SW480 (cell line): ENCODE data around the gene METTL24.
"Not testable (repeated sequence)": the region's sequence is repeated elsewhere in the genome, so short reads cannot be mapped to it uniquely, and the experiment has no call there.

Source experiments
- DNase-seq: peaks from one replicate; pipeline ENCODE4 v3.0.0-alpha.2; 2016; ENCODE audit warnings: low spot score

METTL24 gene

DNA sequence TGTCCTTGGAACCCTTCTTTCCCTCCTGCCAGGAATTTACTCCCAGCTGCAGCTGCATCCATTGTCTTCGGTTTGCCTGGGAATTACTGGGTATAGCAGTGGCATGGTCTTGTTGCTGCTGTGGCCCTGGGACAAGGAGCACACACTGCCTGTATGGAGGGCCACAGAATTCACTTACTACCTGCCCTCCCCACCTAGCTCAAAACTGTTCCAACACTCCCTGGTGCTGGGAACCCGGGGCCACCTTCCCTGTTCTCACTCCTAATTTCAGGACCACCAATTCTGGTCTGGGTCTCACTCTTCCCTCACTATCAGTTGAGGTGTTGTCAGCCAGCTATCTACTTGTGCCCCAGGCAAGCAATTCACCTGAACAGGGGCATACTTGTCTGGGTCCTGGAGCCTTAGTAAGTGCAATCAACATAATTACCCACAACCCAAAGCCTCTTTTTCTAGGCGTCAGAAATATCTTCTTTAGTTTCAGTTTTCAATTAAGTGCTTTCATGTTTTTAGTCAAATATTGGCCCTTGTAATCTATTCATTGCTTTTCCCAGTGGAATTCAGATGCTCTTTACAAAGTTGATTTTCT is 47.2 kb downstream of the METTL24 start:
- DNase-seq = no peak

GRCh38 chr6:110309432-110309831 is 48.7 kb downstream of the METTL24 start:
- DNase-seq = not testable (repeated sequence)

- no peak for DNase-seq
These were observed 50.8 kb downstream of the METTL24 start for GRCh38 chr6:110307368-110307767.

GRCh38 chr6:110305832-110306231 is 52.3 kb downstream of the METTL24 start:
- DNase-seq = not testable (repeated sequence)

DNA sequence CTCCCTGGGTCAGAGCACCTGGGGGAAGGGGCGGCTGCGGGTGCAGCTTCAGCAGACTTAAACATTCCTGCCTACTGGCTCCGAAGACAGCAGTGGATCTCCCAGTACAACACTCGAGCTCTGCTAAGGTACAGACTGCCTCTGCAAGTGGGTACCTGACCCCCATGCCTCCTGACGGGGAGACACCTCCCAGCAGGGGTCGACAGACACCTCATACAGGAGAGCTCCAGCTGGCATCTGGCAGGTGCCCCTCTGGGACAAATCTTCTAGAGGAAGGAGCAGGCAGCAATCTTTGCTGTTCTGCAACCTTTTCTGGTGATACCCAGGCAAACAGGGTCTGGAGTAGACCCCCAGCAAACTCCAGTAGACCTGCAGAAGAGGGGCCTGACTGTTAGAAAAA is 54.5 kb downstream of the METTL24 start:
- not testable (repeated sequence) for DNase-seq

DNA sequence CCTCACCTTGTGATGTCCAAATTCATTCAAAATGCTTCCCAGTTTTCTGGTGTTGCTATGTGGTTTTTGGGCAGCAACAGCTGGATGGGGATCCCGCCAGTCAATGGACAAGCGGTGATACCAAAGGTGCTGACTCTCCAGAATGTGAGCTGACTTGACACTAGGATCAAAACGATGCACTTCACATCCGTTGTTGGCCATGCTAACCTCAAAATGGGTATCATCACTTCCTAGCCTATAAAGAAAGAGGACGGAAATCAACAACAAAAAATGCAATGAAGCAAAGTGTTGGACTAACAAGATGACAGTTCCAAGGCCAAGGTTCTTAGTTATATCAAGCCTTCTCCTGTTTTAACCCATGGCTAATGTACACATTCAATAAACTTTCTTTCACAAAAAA is 59.2 kb downstream of the METTL24 start:
- DNase-seq = no peak

DNA sequence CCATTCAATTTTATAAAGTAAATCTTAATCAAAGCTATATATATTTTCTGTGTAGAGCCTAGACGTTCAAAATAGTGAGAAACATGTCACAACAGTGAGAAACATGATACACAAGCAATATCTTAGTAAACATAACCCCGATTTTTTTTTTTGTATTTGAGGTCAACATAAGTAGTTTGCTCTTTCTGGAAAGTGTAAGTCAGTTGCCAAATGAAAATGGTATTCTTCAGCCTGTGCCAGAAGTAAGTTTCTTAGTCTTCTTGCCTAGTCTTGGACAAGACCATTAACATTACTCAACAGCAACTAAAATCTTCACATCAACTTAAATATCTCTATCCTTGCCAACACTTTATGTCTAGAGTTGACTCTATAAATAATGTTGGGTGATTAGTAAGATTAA is 59.7 kb downstream of the METTL24 start:
- DNase-seq = no peak

DNA sequence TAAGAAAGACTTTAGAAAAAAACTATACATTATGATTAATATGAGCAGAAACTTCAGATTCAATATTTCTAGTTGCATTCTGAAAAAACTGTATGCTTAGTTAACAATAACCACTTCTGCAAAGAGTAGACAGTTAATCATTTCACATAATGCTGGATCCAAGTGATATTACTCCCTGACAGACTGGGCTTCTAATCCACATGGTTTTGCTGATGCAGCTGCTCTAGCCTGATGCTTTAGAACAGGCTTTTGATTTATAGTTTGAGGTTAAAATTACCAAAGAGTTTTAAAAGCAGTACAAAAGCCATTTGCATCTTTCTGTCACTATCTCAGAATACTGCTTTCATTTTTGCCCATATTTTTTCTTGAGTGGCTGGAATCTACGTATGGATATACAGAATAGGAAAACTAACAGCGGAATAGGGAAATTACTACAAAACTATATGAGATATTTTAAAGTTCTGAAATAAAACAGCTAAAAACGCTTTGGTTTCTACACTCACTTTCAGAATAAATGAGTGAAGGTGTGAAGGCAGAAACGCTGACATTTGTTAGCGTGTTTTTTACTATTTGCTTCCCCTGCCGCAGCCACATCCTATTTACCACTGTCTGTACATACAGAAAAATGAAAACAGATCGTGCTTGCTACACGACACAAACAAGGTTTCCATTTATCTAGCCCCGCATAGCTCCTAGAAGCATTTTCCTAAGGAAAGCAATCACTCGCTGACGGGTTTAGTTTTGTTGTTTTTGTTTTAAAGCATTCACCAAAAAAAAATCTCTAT is 61.7 kb downstream of the METTL24 start:
- DNase-seq = no peak

DNA sequence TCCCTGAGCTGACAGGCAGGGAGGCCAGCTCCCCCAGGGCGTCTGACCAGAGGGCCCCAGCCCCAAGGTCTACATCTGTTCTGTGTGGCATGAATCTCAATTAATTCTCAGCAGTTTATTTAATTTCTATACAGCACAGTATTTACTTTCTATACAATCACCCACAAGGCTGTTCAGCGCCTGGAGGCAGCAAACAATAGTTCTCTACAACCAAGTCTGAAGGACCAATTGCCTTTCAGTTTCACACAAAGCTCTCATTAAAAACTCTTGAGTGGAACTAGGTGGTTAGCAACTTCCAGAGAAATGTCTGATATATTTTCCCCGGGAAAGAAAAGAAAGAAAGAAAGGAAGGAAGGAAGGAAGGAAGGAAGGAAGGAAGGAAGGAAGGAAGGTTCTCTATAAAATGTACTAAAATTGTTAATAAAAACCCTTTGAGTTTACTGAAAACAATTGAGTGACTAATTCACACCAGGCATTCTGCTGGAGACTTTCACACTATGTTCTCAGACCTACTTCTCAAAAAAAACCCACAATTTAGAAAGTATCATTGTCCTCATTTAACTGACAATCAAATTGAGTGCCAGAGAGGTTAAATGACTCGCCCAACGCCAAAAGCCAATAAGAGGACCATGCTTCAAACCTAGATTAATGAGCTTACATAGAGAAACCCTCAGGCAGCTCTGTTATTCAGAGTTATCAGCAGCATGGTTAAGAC is 62.5 kb downstream of the METTL24 start:
- DNase-seq = no peak

- DNase-seq = no peak
These were observed 70.4 kb downstream of the METTL24 start for GRCh38 chr6:110287462-110288341.

GRCh38 chr6:110285306-110286060 is 72.7 kb downstream of the METTL24 start:
- no peak for DNase-seq

DNA sequence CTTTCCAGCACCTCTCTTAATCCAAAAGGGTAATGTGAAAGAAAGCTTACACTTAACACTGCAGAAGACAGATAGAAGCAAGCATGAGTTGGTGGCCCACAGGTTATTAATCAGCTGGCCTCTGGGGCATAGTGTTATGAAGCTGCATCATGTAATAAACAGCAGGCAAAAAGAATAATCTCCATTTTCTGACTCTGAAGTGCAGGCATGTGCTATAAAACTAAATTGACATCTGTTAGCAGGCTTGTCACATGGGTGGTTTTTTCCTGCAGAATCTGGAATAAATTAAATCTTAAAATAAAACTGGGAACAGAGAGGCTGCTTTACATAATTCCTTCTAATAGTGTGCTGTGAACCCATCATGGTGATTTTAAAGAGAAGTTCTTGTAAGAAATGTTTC is 73.3 kb downstream of the METTL24 start:
- no peak for DNase-seq

DNA sequence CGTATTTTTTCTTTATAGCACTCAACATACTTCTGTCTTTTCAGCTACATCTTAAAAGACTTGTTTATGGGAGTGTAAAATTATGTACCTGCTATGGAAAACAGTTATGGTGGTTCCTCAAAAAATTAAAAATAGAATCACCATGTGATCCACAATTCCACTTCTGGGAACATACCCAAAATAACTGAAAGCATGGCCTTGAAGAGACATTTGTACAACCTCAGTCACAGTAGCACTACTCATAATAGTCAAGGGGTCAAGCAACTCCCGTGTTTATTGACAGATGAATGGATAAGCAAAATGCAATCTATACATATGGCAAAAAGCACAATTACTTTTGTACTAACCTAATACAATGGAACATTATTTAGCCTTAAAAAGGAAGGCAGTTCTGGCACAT is 74.5 kb downstream of the METTL24 start:
- DNase-seq = no peak

GRCh38 chr6:110282412-110282811 is 75.7 kb downstream of the METTL24 start:
- DNase-seq = no peak

DNA sequence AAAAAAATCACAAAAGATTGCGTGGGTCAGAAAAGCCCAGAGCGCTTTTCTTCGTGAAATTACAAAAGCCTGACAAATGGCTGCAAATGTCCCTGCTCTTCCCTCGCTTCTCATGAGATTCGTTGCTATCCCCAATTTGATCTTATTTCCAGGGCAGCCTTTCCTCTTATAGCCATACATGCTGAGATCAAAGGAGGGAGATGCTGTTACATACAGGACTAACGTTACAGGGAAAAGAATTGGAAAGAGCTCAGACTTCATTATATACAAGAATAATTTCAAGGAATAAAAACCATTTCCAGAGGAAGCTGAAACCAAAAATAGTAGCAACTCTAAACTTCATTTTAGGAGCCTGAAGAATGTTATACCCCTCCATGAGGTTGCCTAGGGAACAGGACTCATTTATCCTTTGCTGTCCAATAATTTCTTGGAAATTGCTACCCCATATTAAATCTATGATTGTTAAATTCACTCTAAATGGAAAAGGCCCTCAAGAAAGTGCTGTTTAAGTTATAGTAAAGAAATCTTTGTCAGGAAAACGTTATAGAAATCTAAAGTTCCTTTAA is 81.0 kb downstream of the METTL24 start:
- no peak for DNase-seq

DNA sequence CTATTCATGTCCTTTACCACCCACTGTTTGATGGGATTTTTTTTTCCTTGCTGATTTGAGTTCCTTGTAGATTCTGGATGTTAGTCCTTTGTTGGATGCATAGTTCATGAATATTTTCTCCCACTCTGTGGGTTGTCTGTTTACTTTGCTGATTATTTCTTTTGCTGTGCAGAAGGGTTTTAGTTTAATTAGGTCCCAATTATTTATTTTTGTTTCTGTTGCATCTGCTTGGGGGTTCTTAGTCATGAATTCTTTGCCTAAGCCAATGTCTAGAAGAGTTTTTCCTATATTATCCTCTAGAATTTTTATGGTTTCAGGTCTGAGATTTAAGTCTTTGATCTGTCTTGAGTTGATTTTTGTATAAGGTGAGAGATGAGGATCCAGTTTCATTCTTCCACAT is 85.4 kb downstream of the METTL24 start:
- DNase-seq = not testable (repeated sequence)

DNA sequence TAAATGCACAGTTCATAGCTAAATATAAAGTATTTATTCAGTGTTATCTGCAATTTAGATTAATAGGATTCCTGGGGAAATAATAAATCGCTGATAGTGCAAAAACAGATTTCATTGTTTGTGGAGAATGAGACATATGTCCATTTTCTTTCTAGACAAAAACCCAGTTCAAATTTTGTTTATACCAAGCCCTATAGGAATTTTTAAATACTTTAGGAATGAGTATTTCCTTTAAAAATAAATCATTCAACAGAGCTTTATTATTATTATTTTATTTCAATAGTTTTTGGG is 86.5 kb downstream of the METTL24 start:
- DNase-seq = no peak

DNA sequence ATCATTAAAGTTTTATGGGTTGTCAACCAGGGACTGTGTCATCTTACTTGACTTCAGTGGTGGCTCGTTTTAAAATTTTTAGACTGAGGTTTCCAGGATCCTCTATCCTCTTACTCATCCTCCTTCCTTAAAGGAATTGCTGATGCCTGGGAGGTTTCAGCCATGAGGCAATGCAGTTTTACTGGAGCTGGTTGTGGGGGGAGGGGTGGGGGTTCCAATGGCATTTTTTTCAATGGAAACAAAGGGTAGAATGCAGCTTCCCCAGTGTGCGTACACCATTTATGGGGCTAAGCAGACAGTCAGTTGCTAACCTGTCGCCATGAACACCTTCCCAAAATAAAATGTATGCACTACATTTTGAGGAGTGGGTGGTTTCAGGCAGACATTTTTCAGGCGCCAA is 88.0 kb downstream of the METTL24 start:
- no peak for DNase-seq

- DNase-seq = no peak
These were observed 88.5 kb downstream of the METTL24 start for GRCh38 chr6:110269623-110270022.

DNA sequence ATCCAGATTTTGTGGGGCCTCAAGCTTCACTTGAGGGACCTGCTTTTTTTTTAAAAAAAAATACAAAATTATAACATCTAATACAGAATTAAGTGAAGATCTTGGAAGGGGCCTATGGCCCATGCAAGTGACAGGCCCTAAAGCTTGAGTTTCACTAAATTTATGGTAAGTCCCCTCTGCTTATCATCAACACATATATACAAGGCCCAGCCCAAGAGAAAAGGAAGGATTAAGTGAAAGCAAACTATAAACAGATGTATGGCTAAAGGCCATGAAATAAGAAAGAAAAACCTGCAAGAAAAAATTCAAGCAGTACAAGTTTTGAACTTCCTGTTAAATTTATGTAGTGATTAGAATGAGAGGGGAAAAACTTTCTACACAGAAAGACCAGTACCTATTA is 91.2 kb downstream of the METTL24 start:
- no peak for DNase-seq

DNA sequence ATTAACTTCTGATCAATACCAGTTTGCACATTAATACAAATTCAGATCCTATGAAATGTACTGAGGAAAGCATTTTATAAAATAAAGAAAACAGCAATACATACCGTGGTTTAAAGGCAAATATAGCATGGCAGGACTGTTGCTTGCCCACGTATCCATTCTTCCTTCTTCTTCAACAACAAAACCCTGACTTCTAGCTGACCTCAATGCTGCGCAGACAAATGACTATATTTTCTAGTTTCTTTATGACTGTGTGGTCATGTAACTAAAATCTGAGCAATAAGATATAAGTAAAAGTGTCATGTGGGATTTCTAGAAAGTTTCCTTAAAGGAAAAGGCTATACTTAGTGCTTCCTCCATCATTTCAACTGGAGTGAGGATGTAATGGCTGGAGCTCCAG is 92.9 kb downstream of the METTL24 start:
- DNase-seq = no peak
